ENCODE measurements around the gene OSBPL10.

GRCh38 chr3:31946484-31947081 is 34.5 kb downstream of the OSBPL10 start:
- no peak for TF ChIP-seq CTCF (IDR thresholded peaks at IDR 0.05)
- TF ChIP-seq ZFX (IDR thresholded peaks at IDR 0.05; ENCODE audit: borderline replicate concordance): no peak
